ENCODE measurements around the gene GAMT. TPM values are rescaled to one million over a fixed set of nuclear protein-coding genes. Genes with fewer than 3 reads are reported as not detected.
A peak's percentile ranks its signal among the peaks of the same experiment; 100 is the strongest.

The GAMT gene
- total RNA-seq = 10 to 100 TPM; 27.8 to 29.5 TPM

DNA sequence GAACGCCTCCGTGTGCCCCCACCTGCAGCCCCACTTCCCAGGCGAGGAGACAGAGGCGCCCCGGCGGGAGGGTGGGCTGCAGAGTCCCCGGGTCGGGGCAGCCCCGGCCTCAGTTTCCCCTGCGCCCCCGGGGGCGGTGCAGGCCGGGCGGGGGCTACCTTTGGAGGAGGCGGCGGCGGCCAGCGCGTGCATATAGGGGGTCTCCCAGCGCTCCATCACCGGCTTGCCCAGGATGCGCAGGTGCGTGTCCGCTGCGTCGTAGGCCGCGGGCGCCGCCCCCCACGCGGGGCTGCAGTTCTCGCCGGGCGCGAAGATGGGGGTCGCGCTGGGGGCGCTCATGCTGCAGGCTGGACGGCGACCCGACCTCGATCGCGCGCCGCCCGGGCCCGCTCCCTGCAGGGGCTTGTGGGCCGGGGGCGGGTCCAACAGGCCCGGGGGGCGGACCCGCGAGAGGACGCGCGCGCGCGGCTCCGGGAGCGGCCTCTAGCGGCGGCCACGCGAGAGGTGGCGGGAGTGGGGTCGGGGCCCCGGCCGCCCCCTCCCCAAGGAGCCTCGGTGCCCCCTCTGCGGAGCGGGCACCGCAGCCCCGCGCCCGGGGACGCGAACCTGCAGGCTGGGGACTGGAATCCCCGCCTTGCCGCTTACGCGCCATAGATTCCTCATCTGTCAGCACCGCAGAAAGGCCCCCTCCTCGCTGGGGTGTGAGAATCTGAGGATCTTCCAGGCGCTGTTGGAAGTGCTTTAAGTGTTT is at the start of gene GAMT:
Gene GAMT, minus strand, starts transcription at position 405 of the 751 bp plus-strand sequence. Its CDS starts 66 bp downstream, at position 339.
- Mint-ChIP-seq H3K36me3 (ENCODE audit: low read depth) (no peaks in the 10 kb centered on the region), H3K4me1 (ENCODE audit: low read depth) (peaks cover 16% of the 10 kb centered on the region), H3K9me3 (no peaks in the 10 kb centered on the region), H3K27me3 (peaks cover 5% of the 10 kb centered on the region), H3K4me3 (peak within 1 kb of the TSS; percentile 72), H3K27ac (no peak within 1 kb of the TSS)
- peak; percentile 77 for ATAC-seq
- ChIA-PET POLR2A (no interaction called here), CTCF (no interaction called here)
- intact Hi-C loops (cut with micrococcal nuclease) = loop anchor here (2.0 kb wide), 1 partner anchor 17 kb away; no protein-coding TSS in a partner anchor
- TF ChIP-seq, protein P1, sequence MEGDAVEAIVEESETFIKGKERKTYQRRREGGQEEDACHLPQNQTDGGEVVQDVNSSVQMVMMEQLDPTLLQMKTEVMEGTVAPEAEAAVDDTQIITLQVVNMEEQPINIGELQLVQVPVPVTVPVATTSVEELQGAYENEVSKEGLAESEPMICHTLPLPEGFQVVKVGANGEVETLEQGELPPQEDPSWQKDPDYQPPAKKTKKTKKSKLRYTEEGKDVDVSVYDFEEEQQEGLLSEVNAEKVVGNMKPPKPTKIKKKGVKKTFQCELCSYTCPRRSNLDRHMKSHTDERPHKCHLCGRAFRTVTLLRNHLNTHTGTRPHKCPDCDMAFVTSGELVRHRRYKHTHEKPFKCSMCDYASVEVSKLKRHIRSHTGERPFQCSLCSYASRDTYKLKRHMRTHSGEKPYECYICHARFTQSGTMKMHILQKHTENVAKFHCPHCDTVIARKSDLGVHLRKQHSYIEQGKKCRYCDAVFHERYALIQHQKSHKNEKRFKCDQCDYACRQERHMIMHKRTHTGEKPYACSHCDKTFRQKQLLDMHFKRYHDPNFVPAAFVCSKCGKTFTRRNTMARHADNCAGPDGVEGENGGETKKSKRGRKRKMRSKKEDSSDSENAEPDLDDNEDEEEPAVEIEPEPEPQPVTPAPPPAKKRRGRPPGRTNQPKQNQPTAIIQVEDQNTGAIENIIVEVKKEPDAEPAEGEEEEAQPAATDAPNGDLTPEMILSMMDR (IDR thresholded peaks at IDR 0.05) = peak; percentile 64
- peak; percentile 59 for DNase-seq

GRCh38 chr19:1449467-1450442 is 48.4 kb upstream of the GAMT start, which contains the start of gene APC2:
Gene APC2 (plus strand): TSS chr19:1450121. CDS start chr19:1453002, 2,881 bp downstream.
- no peak within 1 kb of the TSS for H3K27ac Mint-ChIP-seq
- ChIA-PET CTCF (interaction anchor here (1.2 kb wide), 1 partner anchor 26 kb away, joined by 3 read pairs; no protein-coding TSS in a partner anchor), POLR2A (interaction anchor here (0.8 to 1.5 kb wide), 3 partner anchors 9 to 22 kb away, joined by 3 to 5 read pairs (median 4); no protein-coding TSS in a partner anchor)
- DNase-seq (peak; percentile 39), ATAC-seq (no peak)
- H3K36me3 Mint-ChIP-seq (ENCODE audit: low read depth) = no peaks in the 10 kb centered on the region
- peaks cover 13% of the 10 kb centered on the region for H3K4me1 Mint-ChIP-seq (ENCODE audit: low read depth)
- intact Hi-C loops (cut with micrococcal nuclease) = no loop called here
- H3K4me3 Mint-ChIP-seq = no peak within 1 kb of the TSS
- TF ChIP-seq, protein P1 (IDR thresholded peaks at IDR 0.05) = no peak
- peaks cover 61% of the 10 kb centered on the region for H3K27me3 Mint-ChIP-seq
- no peaks in the 10 kb centered on the region for H3K9me3 Mint-ChIP-seq

GRCh38 chr19:1447944-1448343 is 46.6 kb upstream of the GAMT start:
- DNase-seq (no peak), ATAC-seq (no peak)
- peaks cover 50% of the 10 kb centered on the region for H3K27me3 Mint-ChIP-seq
- intact Hi-C loops (cut with micrococcal nuclease) = no loop called here
- no peak overlapping the region for H3K4me3 Mint-ChIP-seq
- H3K36me3 Mint-ChIP-seq (ENCODE audit: low read depth) = no peaks in the 10 kb centered on the region
- TF ChIP-seq, protein P1 (IDR thresholded peaks at IDR 0.05) = no peak
- H3K9me3 Mint-ChIP-seq = no peaks in the 10 kb centered on the region
- peaks cover 18% of the 10 kb centered on the region for H3K4me1 Mint-ChIP-seq (ENCODE audit: low read depth)
- ChIA-PET CTCF (interaction anchor here (1.2 kb wide), 1 partner anchor 10 kb away, joined by 3 read pairs; no protein-coding TSS in a partner anchor), POLR2A (interaction anchor here (1.1 to 2.4 kb wide), 2 partner anchors 8 to 18 kb away, joined by 3 to 5 read pairs; no protein-coding TSS in a partner anchor)
- no peak overlapping the region for H3K27ac Mint-ChIP-seq

DNA sequence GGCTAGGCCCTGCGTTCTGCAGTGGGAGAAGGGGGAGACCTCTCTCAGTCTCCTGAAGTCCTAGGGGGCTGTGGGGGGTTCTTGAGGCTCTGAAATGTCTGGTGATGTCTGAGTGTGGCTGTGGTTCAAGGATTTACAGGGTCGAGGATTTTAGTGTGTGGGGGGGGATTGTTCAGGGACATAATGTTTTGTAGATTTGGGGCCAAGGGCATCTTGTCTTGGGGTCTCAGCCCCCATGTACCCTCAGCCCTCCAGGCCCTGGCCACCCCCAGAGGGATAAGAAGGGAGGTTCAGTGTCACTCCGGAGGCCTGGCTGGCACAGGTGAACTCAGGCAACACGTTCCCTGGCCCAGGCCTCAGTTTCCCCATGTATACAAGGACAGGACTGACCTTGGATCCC is 46.2 kb upstream of the GAMT start:
- TF ChIP-seq, protein P1 (IDR thresholded peaks at IDR 0.05) = no peak
- ChIA-PET POLR2A (interaction anchor here (0.9 to 2.4 kb wide), 2 partner anchors 8 to 34 kb away, joined by 4 to 5 read pairs; no protein-coding TSS in a partner anchor), CTCF (interaction anchor here (1.1 to 1.2 kb wide), 2 partner anchors 8 to 10 kb away, joined by 3 read pairs; no protein-coding TSS in a partner anchor)
- Mint-ChIP-seq H3K27me3 (peaks cover 46% of the 10 kb centered on the region), H3K4me1 (ENCODE audit: low read depth) (peaks cover 21% of the 10 kb centered on the region), H3K36me3 (ENCODE audit: low read depth) (peaks cover 3% of the 10 kb centered on the region), H3K27ac (no peak overlapping the region), H3K9me3 (no peaks in the 10 kb centered on the region), H3K4me3 (no peak overlapping the region)
- intact Hi-C loops (cut with micrococcal nuclease) = no loop called here
- DNase-seq (no peak), ATAC-seq (no peak)

Data from activated CD8-positive, alpha-beta T cell treated with anti-CD3 and anti-CD28 coated beads for 36 hours (primary cell).